K562 (cell line): ENCODE data around the gene CTNNA3. TPM values are rescaled to one million over a fixed set of nuclear protein-coding genes. Genes with fewer than 3 reads are reported as not detected.

ENCODE experiments used
- CCNT2 ChIP-seq: IDR thresholded peaks from 2 replicates; pipeline ENCODE4 v1.6.1; 2011; ENCODE audit warnings: borderline replicate concordance, low read depth, mild to moderate bottlenecking, moderate library complexity, mixed read lengths, low read length; ENCODE audit not compliant: insufficient read length; ENCODE audit errors: extremely low read depth
- KLF1 ChIP-seq: fragments of 450-650 bp; IDR thresholded peaks from 2 replicates; pipeline ENCODE4 v1.6.1; 2016; ENCODE audit warnings: missing genetic modification characterization, missing compliant biosample characterization
- NCOA2 ChIP-seq, 2 experiments: fragments of 450-650 bp; IDR thresholded peaks; 2 replicates each; pipeline ENCODE4 v1.6.1; 2018; ENCODE audit warnings: mild to moderate bottlenecking in 2 of 2, moderate library complexity in 1 of 2; ENCODE audit not compliant: partially characterized antibody in 2 of 2
- NR3C1 ChIP-seq: sonication (generic); formaldehyde crosslinking; IDR thresholded peaks from 2 replicates; pipeline ENCODE4 v1.8.1; 2022; ENCODE audit warnings: missing genetic modification reagents
- SIN3A ChIP-seq, 2 experiments: fragments of 150-350 bp in 1 of 2; IDR thresholded peaks; 2 replicates each; pipeline ENCODE4 v1.6.1; 2011 to 2016; ENCODE audit warnings: borderline replicate concordance in 2 of 2, low read depth in 2 of 2, low read length in 2 of 2, mild to moderate bottlenecking in 2 of 2, moderate library complexity in 2 of 2; ENCODE audit not compliant: control insufficient read depth in 1 of 2
- SMAD3 ChIP-seq: fragments of 450-650 bp; formaldehyde crosslinking; conservative IDR thresholded peaks from 2 replicates; pipeline ENCODE4 v1.4.0; 2020; ENCODE audit warnings: mild to moderate bottlenecking
- SRSF1 ChIP-seq: fragments of 200-400 bp; formaldehyde crosslinking; IDR thresholded peaks from 2 replicates; pipeline ENCODE4 v1.6.1; 2017; ENCODE audit warnings: mild to moderate bottlenecking, low read depth, low read length, moderate library complexity
- TRIM24 ChIP-seq, 2 experiments: fragments of 450-650 bp; IDR thresholded peaks; 2 replicates each; pipeline ENCODE4 v1.6.1; 2016
- TRIM25 ChIP-seq: fragments of 450-650 bp; IDR thresholded peaks from 2 replicates; pipeline ENCODE4 v1.7.0; 2016; ENCODE audit warnings: borderline replicate concordance
- TSC22D4 ChIP-seq: fragments of 450-650 bp; IDR thresholded peaks from 2 replicates; pipeline ENCODE4 v1.6.1; 2016; ENCODE audit warnings: missing genetic modification characterization, missing biosample characterization, control low read depth
- ZKSCAN1 ChIP-seq: fragments of 150-350 bp; IDR thresholded peaks from 2 replicates; pipeline ENCODE4 v1.6.1; 2016; ENCODE audit warnings: low read depth, low read length
- polyA plus RNA-seq, 8 experiments: library from polyadenylated mRNA; depleted of rRNA in 4 of 8; stranded (reverse) in 5 of 8; unstranded in 3 of 8; fragments of >200 nt; fragmentation: Nextera tagmentation in 2 of 8; fragmentation: Illumina TruSeq in 1 of 8; extraction: Ambion mirVana in 2 of 8; extraction: Trizol in 1 of 8; gene quantifications; 2 replicates each; pipeline versions ENCODE4 v1.2.1 to v1.2.3, GENCODE V29; 2011 to 2014; ENCODE audit warnings: inconsistent platforms in 1 of 8, missing spikeins in 1 of 8
- total RNA-seq, 7 experiments: library from RNA; depleted of rRNA in 6 of 7; stranded (reverse); fragments of >200 nt in 6 of 7; fragmentation: Illumina TruSeq in 2 of 7; extraction: Trizol in 2 of 7; gene quantifications; 2 replicates each; pipeline versions ENCODE4 v1.2.1 to v1.2.3, GENCODE V29; 2011 to 2021; ENCODE audit warnings: low replicate concordance in 1 of 7
- TF ChIP-seq, protein P1 (sequence below): IDR thresholded peaks from 3 replicates; pipeline ENCODE4 v1.6.1; 2011; ENCODE audit warnings: borderline replicate concordance, mild to moderate bottlenecking; ENCODE audit not compliant: insufficient read length, insufficient read depth
- TF ChIP-seq, protein P2 (sequence below): fragments of 150-350 bp; IDR thresholded peaks from 2 replicates; pipeline ENCODE4 v1.6.1; 2014; ENCODE audit warnings: low read depth, mild to moderate bottlenecking, low read length, borderline replicate concordance

CTNNA3 gene
- total and polyA plus RNA-seq, 9 of the 15 experiments (the other 6 are each of a cell fraction or from before 2014, with no cell fraction given), result 0.04 TPM; not detected in 8

DNA sequence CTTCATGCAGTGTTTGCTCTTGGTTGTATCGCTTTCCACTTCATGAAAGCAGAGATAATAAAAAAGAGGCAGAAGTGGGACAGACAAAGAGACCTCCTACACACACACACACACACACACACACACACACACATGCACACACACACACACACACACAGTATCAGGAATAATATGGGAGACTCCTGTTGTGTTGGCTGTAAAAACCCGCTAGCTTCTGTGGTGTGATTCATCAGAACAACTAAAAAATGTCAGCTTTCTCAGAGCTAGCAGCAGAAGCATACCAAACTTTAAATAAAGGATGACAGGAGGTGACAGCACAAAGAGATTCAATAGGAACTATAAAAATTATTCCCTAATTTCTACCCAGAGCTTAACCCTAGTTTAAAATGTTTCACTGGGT lies 918.3 kb downstream of the CTNNA3 start (continued):
- TF ChIP-seq TRIM25 (no peak), TRIM24 (IDR thresholded peaks at IDR 0.05) (no peak), SIN3A (IDR thresholded peaks at IDR 0.05; ENCODE audit: borderline replicate concordance in 2 of 2, control insufficient read depth in 1 of 2, low read depth in 2 of 2, low read length in 2 of 2) (no peak), ZKSCAN1 (no peak), KLF1 (no peak), TSC22D4 (tag) (no peak), CCNT2 (no peak), NCOA2 (IDR thresholded peaks at IDR 0.05; ENCODE audit: partially characterized antibody in 2 of 2) (no peak), SRSF1 (no peak), SMAD3 (CRISPR knock-in tag) (no peak), NR3C1 (CRISPR knock-in tag) (no peak)
- TF ChIP-seq, protein P1, sequence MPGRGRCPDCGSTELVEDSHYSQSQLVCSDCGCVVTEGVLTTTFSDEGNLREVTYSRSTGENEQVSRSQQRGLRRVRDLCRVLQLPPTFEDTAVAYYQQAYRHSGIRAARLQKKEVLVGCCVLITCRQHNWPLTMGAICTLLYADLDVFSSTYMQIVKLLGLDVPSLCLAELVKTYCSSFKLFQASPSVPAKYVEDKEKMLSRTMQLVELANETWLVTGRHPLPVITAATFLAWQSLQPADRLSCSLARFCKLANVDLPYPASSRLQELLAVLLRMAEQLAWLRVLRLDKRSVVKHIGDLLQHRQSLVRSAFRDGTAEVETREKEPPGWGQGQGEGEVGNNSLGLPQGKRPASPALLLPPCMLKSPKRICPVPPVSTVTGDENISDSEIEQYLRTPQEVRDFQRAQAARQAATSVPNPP, result no peak
- TF ChIP-seq, protein P2, sequence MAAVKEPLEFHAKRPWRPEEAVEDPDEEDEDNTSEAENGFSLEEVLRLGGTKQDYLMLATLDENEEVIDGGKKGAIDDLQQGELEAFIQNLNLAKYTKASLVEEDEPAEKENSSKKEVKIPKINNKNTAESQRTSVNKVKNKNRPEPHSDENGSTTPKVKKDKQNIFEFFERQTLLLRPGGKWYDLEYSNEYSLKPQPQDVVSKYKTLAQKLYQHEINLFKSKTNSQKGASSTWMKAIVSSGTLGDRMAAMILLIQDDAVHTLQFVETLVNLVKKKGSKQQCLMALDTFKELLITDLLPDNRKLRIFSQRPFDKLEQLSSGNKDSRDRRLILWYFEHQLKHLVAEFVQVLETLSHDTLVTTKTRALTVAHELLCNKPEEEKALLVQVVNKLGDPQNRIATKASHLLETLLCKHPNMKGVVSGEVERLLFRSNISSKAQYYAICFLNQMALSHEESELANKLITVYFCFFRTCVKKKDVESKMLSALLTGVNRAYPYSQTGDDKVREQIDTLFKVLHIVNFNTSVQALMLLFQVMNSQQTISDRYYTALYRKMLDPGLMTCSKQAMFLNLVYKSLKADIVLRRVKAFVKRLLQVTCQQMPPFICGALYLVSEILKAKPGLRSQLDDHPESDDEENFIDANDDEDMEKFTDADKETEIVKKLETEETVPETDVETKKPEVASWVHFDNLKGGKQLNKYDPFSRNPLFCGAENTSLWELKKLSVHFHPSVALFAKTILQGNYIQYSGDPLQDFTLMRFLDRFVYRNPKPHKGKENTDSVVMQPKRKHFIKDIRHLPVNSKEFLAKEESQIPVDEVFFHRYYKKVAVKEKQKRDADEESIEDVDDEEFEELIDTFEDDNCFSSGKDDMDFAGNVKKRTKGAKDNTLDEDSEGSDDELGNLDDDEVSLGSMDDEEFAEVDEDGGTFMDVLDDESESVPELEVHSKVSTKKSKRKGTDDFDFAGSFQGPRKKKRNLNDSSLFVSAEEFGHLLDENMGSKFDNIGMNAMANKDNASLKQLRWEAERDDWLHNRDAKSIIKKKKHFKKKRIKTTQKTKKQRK, result no peak
